ENCODE measurements around the gene GLYAT. TPM values are rescaled to one million over a fixed set of nuclear protein-coding genes. Genes with fewer than 3 reads are reported as not detected.

The GLYAT gene
- total RNA-seq, 1 donor = not detected

DNA sequence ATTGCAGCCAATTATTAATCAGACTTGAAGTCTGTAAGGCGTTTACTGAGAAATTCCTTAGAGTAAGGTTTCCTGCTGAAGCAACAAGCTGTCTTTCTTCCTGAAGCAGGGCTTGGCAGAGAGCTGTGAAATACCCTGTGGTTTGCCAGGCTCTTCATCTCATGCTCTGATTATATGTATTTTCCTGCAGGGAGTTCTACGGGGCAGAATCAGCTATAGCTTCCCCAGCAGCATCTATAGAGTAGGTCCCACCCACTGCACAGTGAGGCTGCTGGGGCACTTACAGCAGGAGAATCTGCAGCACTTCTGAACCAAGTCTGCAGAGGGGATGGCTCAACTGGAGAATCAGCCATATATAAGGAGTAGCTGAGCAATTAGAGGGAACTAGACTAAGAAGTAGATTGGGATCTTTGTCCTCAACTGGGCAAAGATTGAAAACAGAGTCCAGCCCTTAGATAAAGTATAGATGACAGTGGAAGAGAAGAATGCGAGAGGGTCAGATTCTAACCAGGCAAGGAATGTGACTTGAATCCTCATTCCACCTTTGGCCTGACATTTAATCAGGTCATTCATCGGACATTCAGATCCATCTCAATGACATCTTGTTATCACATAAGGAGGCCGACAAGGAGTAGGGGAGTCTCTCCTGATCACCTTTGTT, 71.7 kb downstream of the GLYAT start:
- Histone ChIP-seq H3K36me3 (ENCODE audit: insufficient read depth, low read length) (no peaks in the 10 kb centered on the region), H3K9me3 (ENCODE audit: low read depth, low read length) (no peaks in the 10 kb centered on the region), H3K4me1 (ENCODE audit: insufficient read depth, low read length) (no peaks in the 10 kb centered on the region), H3K27ac (ENCODE audit: low read depth, low read length) (no peak overlapping the region), H3K4me2 (ENCODE audit: insufficient read depth, low read length) (no peak overlapping the region), H2AFZ (ENCODE audit: low read length) (no peak overlapping the region), H4K20me1 (ENCODE audit: insufficient read depth, low read length) (no peaks in the 10 kb centered on the region), H3K27me3 (ENCODE audit: insufficient read depth, low read length) (peaks cover 3% of the 10 kb centered on the region), H3K4me3 (ENCODE audit: insufficient read depth, low read length) (no peak overlapping the region), H3K79me2 (ENCODE audit: insufficient read depth, low read length) (no peaks in the 10 kb centered on the region)
- no peak for DNase-seq (ENCODE audit: insufficient read length, low spot score, missing footprints)
- TF ChIP-seq, protein P1, sequence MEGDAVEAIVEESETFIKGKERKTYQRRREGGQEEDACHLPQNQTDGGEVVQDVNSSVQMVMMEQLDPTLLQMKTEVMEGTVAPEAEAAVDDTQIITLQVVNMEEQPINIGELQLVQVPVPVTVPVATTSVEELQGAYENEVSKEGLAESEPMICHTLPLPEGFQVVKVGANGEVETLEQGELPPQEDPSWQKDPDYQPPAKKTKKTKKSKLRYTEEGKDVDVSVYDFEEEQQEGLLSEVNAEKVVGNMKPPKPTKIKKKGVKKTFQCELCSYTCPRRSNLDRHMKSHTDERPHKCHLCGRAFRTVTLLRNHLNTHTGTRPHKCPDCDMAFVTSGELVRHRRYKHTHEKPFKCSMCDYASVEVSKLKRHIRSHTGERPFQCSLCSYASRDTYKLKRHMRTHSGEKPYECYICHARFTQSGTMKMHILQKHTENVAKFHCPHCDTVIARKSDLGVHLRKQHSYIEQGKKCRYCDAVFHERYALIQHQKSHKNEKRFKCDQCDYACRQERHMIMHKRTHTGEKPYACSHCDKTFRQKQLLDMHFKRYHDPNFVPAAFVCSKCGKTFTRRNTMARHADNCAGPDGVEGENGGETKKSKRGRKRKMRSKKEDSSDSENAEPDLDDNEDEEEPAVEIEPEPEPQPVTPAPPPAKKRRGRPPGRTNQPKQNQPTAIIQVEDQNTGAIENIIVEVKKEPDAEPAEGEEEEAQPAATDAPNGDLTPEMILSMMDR (IDR thresholded peaks at IDR 0.05; ENCODE audit: extremely low read depth, low read depth, low read length) = no peak

DNA sequence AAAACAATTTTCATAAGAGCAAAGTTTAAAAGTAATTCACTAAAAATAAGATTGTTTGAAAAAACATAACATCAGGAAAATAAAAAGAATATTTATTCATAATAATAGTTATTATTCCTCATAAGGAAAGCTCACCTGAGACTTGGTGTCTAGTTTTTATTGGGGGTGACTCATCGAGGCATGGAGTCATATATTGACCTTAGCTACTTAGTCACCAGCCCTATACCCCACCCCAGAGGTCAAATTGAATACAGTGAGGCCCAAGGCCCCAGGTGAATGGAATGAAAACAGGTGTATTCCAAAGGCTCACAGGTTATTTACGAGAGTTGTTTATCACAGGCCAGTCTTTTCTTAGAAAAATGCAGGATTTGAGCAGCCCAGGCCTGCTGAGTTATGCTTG, 72.3 kb downstream of the GLYAT start:
- no peaks in the 10 kb centered on the region for H3K36me3 ChIP-seq (ENCODE audit: insufficient read depth, low read length)
- no peaks in the 10 kb centered on the region for H4K20me1 ChIP-seq (ENCODE audit: insufficient read depth, low read length)
- no peak overlapping the region for H3K4me3 ChIP-seq (ENCODE audit: insufficient read depth, low read length)

More for the DNA sequence above, 72.3 kb downstream of the GLYAT start:
- Histone ChIP-seq H3K27me3 (ENCODE audit: insufficient read depth, low read length) (peaks cover 3% of the 10 kb centered on the region), H3K9me3 (ENCODE audit: low read depth, low read length) (no peaks in the 10 kb centered on the region), H3K4me1 (ENCODE audit: insufficient read depth, low read length) (no peaks in the 10 kb centered on the region), H3K27ac (ENCODE audit: low read depth, low read length) (no peak overlapping the region), H3K79me2 (ENCODE audit: insufficient read depth, low read length) (no peaks in the 10 kb centered on the region), H2AFZ (ENCODE audit: low read length) (no peak overlapping the region), H3K4me2 (ENCODE audit: insufficient read depth, low read length) (no peak overlapping the region)
- TF ChIP-seq, protein P1 (IDR thresholded peaks at IDR 0.05; ENCODE audit: extremely low read depth, low read depth, low read length) = no peak
- DNase-seq (ENCODE audit: insufficient read length, low spot score, missing footprints) = no peak

Other genes with a start within 250 kb of the GLYAT start
- not detected in 2 replicates for gene OR5B21, start 223.8 kb downstream of the GLYAT start, total RNA-seq
- 8.5 and 14.5 TPM in 2 replicates for gene LPXN, start 156.1 kb downstream of the GLYAT start, total RNA-seq
- 61.2 and 62.5 TPM in 2 replicates for gene ZFP91, start 152.9 kb downstream of the GLYAT start, total RNA-seq
- gene CNTF, start 109.3 kb downstream of the GLYAT start, total RNA-seq = 1.4 and 1.8 TPM in 2 replicates
- gene GLYATL2, start 112.8 kb upstream of the GLYAT start, total RNA-seq = 1.1 and 1.8 TPM in 2 replicates
- gene GLYATL1, start 207.5 kb upstream of the GLYAT start, total RNA-seq = 0.29 TPM in 1 of 2 replicates, not detected in the other